PC-3 (cell line): ENCODE results near the gene PARP11.
"Not testable (repeated sequence)": the region's sequence is repeated elsewhere in the genome, so short reads cannot be mapped to it uniquely, and the experiment has no call there.

Experiments
- CTCF ChIP-seq: fragments of 300-600 bp; sonication (generic); conservative IDR thresholded peaks from 2 replicates; pipeline ENCODE4 v1.5.1; 2017; ENCODE audit warnings: antibody characterized with exemption, low read depth, mild to moderate bottlenecking, low read length
- EZH2 ChIP-seq: fragments of 300-600 bp; sonication (generic); IDR thresholded peaks from one replicate; pipeline ENCODE4 v1.6.1; 2017; ENCODE audit warnings: antibody characterized with exemption, mild to moderate bottlenecking, low read length; ENCODE audit not compliant: unreplicated experiment

GRCh38 chr12:3839745-3840144, 33.5 kb downstream of the PARP11 start:
- TF ChIP-seq CTCF, EZH2: not testable (repeated sequence)
